HG03442 (cell line): ENCODE data around the gene NBPF6.
"Not testable (repeated sequence)": the region's sequence is repeated elsewhere in the genome, so short reads cannot be mapped to it uniquely, and the experiment has no call there.

ENCODE experiments used
- ATAC-seq: cut with Tn5 transposase; IDR thresholded peaks from one replicate; pipeline ENCODE4 v1.9.1; 2021; ENCODE audit warnings: mild to moderate bottlenecking, moderate library complexity; ENCODE audit not compliant: unreplicated experiment

Gene NBPF6

GRCh38 chr1:108496856-108497255, 46.7 kb downstream of the NBPF6 start:
- ATAC-seq = not testable (repeated sequence)

- no peak for ATAC-seq
These were observed 52.0 kb downstream of the NBPF6 start for GRCh38 chr1:108502138-108502537.

DNA sequence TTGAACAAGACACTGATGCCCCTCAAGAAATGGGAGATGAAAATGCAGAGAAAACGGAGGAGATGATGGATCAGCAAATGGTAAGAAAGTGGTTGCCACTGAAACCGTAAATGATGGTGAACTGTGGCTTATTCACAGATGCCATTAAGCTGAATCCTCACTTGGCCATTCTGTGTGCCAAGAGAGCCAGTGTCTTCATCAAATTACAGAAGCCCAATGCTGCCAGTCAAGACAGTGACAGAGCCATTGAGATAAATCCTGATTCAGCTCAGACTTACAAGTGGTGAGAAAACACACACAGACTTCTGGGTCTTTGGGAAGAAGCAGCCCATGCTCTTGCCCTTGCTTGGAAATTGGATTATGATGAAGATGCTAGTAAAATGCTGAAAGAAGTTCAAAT, 52.5 kb downstream of the NBPF6 start:
- ATAC-seq = no peak

DNA sequence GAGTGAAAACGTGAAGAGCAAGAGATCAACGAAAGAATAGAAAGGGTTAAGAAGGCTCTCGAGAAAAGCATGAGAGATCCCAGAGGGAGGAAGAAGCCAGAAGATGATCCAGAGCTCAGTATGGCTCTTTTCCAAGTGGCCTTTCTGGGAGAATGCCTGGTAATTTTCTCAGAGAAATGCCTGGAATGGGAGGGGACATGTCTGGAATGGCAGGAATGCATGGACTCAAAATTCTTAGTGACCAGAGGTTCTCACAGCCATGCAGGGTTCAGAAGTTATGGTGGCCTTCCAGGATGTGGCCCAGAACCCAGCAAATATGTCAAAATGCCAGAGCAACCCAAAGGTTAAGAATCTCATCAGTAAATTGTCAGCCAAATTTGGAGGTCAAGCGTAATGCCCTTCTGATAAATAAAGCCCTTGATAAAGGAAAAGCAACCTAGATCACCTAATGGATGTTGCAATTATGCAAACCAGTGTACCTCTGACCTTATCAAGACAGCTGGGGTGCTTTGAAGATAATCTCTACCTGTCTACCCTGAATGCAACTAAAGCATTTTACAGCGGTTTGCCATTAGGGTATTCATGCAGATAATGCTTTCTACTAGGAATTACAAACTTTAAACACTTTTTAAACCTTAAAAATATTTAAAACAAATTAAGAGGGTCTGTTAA, 53.1 kb downstream of the NBPF6 start:
- no peak for ATAC-seq

DNA sequence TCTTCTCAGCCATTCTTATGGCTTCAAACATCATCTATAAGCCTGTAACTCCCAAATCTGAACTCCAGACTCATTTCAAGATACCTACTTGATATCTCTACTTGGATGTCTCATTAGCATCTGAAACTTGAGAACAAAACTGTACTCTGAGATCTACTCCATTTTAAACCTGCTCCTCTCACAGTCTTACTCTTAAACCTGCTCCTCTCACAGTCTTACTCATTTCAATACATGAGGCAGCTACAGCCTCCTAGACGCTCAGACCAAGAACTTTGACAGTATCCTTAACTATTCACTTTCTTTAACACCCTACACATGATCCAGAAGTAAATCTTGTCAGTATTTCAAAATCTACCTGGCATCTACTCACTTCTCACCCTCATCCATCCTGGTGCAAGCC, 54.3 kb downstream of the NBPF6 start:
- ATAC-seq = peak; percentile 73

DNA sequence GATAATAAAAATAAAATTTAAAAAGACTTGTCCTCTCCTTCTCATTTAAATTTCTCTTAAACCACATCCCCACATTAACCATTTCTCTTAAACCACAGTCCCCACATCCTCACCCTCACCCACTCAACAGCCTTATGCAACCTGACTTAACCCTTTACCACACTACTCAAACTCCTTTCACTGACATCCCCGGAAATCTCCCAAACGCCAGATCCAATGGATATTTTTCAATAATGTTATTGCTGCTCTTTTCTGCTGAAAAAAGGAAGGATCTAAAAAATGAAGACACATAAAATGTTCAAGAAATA, 55.6 kb downstream of the NBPF6 start:
- no peak for ATAC-seq

- ATAC-seq = no peak
These were observed 61.6 kb downstream of the NBPF6 start for GRCh38 chr1:108511764-108512163.

GRCh38 chr1:108512239-108513043, 62.3 kb downstream of the NBPF6 start:
- ATAC-seq = no peak

- no peak for ATAC-seq
These were observed 62.9 kb downstream of the NBPF6 start for GRCh38 chr1:108513044-108513415.

DNA sequence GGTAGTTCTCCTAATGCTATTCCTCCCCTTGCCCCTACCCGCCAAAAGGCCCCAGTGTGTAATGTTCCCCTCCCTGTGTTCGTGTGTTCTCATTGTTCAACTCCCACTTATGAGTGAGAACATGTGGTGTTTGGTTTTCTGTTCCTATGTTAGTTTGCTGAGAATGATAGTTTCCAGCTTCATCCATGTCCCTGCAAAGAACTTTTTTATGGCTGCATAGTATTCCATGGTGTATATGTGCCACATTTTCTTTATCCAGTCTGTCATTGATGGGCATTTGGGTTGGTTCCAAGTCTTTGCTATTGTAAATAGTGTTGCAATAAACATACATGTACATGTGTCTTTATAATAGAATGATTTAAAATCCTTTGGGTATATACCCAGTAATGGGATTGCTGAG, 63.8 kb downstream of the NBPF6 start:
- ATAC-seq = not testable (repeated sequence)

- not testable (repeated sequence) for ATAC-seq
These were observed 67.3 kb downstream of the NBPF6 start for GRCh38 chr1:108517301-108517897.
